Progenitor cell of endocrine pancreas (in vitro differentiated cells): Measurements from ENCODE around the gene HSD17B14. TPM values are rescaled to one million over a fixed set of nuclear protein-coding genes. Genes with fewer than 3 reads are reported as not detected.
A peak's percentile ranks its signal among the peaks of the same experiment; 100 is the strongest.
"Not testable (repeated sequence)": the region's sequence is repeated elsewhere in the genome, so short reads cannot be mapped to it uniquely, and the experiment has no call there.

Experiments
- DNase-seq: peaks from one replicate; pipeline ENCODE4 v3.0.0; 2021; ENCODE audit warnings: low spot score; ENCODE audit not compliant: unreplicated experiment
- H3K27ac Mint-ChIP-seq: 2 replicates; pipeline ENCODE4 v1.8.0; 2021; ENCODE audit warnings: mild to moderate bottlenecking, moderate library complexity, mixed read lengths
- H3K27me3 Mint-ChIP-seq: 2 replicates; pipeline ENCODE4 v1.8.0; 2021; ENCODE audit warnings: mixed read lengths
- H3K36me3 Mint-ChIP-seq: 2 replicates; pipeline ENCODE4 v1.8.0; 2022; ENCODE audit warnings: mixed read lengths; ENCODE audit not compliant: insufficient read depth
- H3K4me1 Mint-ChIP-seq: 2 replicates; pipeline ENCODE4 v1.8.0; 2021; ENCODE audit warnings: low read depth, mixed read lengths
- H3K4me3 Mint-ChIP-seq: 2 replicates; pipeline ENCODE4 v1.8.0; 2021; ENCODE audit warnings: low read depth, mild to moderate bottlenecking, moderate library complexity, mixed read lengths
- H3K9me3 Mint-ChIP-seq: 2 replicates; pipeline ENCODE4 v1.8.0; 2021; ENCODE audit warnings: low read depth, mixed read lengths
- CTCF ChIP-seq: fragments of 200-600 bp; sonication (generic); IDR thresholded peaks from one replicate; pipeline ENCODE4 v1.5.0; 2021; ENCODE audit warnings: antibody characterized with exemption, mild to moderate bottlenecking; ENCODE audit not compliant: unreplicated experiment
- total RNA-seq: library from RNA; stranded (reverse); gene quantifications from 2 replicates; pipeline ENCODE4 v1.2.1, GENCODE V29; 2021

HSD17B14 gene
- total RNA-seq, 1 donor from 2014 or later: 20.5 TPM

GRCh38 chr19:48878196-48879024 is 42.1 kb upstream of the HSD17B14 start:
- peaks cover 26% of the 10 kb centered on the region for H3K36me3 Mint-ChIP-seq
- no peak overlapping the region for H3K4me3 Mint-ChIP-seq
- peak overlapping the region; percentile 74 for H3K27ac Mint-ChIP-seq
- TF ChIP-seq CTCF: no peak
- H3K9me3 Mint-ChIP-seq: peaks cover 4% of the 10 kb centered on the region
- no peaks in the 10 kb centered on the region for H3K27me3 Mint-ChIP-seq
- DNase-seq: no peak
- H3K4me1 Mint-ChIP-seq: peaks cover 26% of the 10 kb centered on the region

GRCh38 chr19:48877855-48878195 is 41.5 kb upstream of the HSD17B14 start:
- Mint-ChIP-seq H3K36me3 (peaks cover 28% of the 10 kb centered on the region), H3K4me1 (peaks cover 31% of the 10 kb centered on the region), H3K9me3 (peaks cover 4% of the 10 kb centered on the region), H3K4me3 (no peak overlapping the region), H3K27ac (peak overlapping the region; percentile 74), H3K27me3 (no peaks in the 10 kb centered on the region)
- TF ChIP-seq CTCF: no peak
- DNase-seq: no peak

GRCh38 chr19:48876043-48876981 is 40.0 kb upstream of the HSD17B14 start:
- H3K9me3 Mint-ChIP-seq, H3K27me3 Mint-ChIP-seq, DNase-seq: not testable (repeated sequence)
- Mint-ChIP-seq H3K4me1 (peaks cover 31% of the 10 kb centered on the region), H3K36me3 (peaks cover 30% of the 10 kb centered on the region), H3K27ac (peak overlapping the region; percentile 81), H3K4me3 (peak overlapping the region; percentile 58)

- peak overlapping the region; percentile 85 for H3K27ac Mint-ChIP-seq
- no peak for DNase-seq
- no peaks in the 10 kb centered on the region for H3K27me3 Mint-ChIP-seq
- peaks cover 30% of the 10 kb centered on the region for H3K36me3 Mint-ChIP-seq
- H3K4me3 Mint-ChIP-seq: peak overlapping the region; percentile 99
- no peak for TF ChIP-seq CTCF
- H3K9me3 Mint-ChIP-seq: no peaks in the 10 kb centered on the region
- H3K4me1 Mint-ChIP-seq: peaks cover 31% of the 10 kb centered on the region
These were observed 38.2 kb upstream of the HSD17B14 start for GRCh38 chr19:48874303-48875135.

GRCh38 chr19:48873476-48874302 is 37.4 kb upstream of the HSD17B14 start:
- DNase-seq: no peak
- no peaks in the 10 kb centered on the region for H3K27me3 Mint-ChIP-seq
- peaks cover 29% of the 10 kb centered on the region for H3K36me3 Mint-ChIP-seq
- H3K27ac Mint-ChIP-seq: peak overlapping the region; percentile 100
- peak overlapping the region; percentile 99 for H3K4me3 Mint-ChIP-seq
- peaks cover 32% of the 10 kb centered on the region for H3K4me1 Mint-ChIP-seq
- H3K9me3 Mint-ChIP-seq: no peaks in the 10 kb centered on the region
- TF ChIP-seq CTCF: no peak
